ENCODE data around the gene HAND1.

DNA sequence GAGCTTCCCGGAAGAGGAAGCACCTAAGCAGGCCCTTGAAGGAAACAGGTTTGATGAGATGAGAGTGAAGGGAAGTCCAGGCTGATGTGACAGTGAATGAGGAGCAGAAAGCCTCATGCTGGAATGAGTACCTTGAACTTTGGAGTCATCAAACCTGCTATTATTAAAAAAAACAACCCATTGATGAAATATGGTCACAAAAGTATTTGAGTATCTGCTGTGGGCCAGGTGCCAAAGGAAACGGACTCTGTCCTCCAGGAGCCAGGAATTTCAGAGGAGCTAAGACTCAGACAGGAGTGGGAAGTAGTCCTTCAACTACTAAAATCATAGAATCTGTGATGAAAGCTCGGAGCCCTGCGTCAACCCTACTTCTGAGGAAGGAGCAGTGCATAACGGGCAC lies 11.9 kb downstream of the HAND1 start:
- no peak for TF ChIP-seq POLR2AphosphoS5 (IDR thresholded peaks at IDR 0.05; ENCODE audit: low read depth)
- TF ChIP-seq, protein P1, sequence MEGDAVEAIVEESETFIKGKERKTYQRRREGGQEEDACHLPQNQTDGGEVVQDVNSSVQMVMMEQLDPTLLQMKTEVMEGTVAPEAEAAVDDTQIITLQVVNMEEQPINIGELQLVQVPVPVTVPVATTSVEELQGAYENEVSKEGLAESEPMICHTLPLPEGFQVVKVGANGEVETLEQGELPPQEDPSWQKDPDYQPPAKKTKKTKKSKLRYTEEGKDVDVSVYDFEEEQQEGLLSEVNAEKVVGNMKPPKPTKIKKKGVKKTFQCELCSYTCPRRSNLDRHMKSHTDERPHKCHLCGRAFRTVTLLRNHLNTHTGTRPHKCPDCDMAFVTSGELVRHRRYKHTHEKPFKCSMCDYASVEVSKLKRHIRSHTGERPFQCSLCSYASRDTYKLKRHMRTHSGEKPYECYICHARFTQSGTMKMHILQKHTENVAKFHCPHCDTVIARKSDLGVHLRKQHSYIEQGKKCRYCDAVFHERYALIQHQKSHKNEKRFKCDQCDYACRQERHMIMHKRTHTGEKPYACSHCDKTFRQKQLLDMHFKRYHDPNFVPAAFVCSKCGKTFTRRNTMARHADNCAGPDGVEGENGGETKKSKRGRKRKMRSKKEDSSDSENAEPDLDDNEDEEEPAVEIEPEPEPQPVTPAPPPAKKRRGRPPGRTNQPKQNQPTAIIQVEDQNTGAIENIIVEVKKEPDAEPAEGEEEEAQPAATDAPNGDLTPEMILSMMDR (IDR thresholded peaks at IDR 0.05; ENCODE audit: insufficient read depth, low read length): no peak
- TF ChIP-seq, protein P2, sequence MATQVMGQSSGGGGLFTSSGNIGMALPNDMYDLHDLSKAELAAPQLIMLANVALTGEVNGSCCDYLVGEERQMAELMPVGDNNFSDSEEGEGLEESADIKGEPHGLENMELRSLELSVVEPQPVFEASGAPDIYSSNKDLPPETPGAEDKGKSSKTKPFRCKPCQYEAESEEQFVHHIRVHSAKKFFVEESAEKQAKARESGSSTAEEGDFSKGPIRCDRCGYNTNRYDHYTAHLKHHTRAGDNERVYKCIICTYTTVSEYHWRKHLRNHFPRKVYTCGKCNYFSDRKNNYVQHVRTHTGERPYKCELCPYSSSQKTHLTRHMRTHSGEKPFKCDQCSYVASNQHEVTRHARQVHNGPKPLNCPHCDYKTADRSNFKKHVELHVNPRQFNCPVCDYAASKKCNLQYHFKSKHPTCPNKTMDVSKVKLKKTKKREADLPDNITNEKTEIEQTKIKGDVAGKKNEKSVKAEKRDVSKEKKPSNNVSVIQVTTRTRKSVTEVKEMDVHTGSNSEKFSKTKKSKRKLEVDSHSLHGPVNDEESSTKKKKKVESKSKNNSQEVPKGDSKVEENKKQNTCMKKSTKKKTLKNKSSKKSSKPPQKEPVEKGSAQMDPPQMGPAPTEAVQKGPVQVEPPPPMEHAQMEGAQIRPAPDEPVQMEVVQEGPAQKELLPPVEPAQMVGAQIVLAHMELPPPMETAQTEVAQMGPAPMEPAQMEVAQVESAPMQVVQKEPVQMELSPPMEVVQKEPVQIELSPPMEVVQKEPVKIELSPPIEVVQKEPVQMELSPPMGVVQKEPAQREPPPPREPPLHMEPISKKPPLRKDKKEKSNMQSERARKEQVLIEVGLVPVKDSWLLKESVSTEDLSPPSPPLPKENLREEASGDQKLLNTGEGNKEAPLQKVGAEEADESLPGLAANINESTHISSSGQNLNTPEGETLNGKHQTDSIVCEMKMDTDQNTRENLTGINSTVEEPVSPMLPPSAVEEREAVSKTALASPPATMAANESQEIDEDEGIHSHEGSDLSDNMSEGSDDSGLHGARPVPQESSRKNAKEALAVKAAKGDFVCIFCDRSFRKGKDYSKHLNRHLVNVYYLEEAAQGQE (IDR thresholded peaks at IDR 0.05; ENCODE audit: insufficient replicate concordance, low read depth): no peak

All from HL-60 (cell line).